B cell (primary cell): ENCODE measurements around the gene MRPS21. TPM values are rescaled to one million over a fixed set of nuclear protein-coding genes. Genes with fewer than 3 reads are reported as not detected.

Experiments
- ATAC-seq: fragments of 200-7000 bp; cut with Tn5 transposase; one replicate; pipeline ENCODE4 v1.10.0; 2021; ENCODE audit warnings: low read depth, mild to moderate bottlenecking, moderate number of reproducible peaks, moderate library complexity
- CTCF ChIA-PET: fragments of 350-600 bp; sonication (Branson Sonifier 250); formaldehyde crosslinking; loops from one replicate; lab custom pipeline; 2021; ENCODE audit warnings: antibody characterized with exemption, inconsistent platforms; lab: Charles Lee
- POLR2A ChIA-PET: fragments of 350-600 bp; sonication (Branson Sonifier 250); formaldehyde crosslinking; loops from one replicate; lab custom pipeline; 2021; ENCODE audit warnings: antibody characterized with exemption; lab: Charles Lee
- DNase-seq: peaks from one replicate; pipeline ENCODE4 v3.0.0; 2013
- H2AFZ ChIP-seq: 2 replicates; pipeline ENCODE4 v1.6.1; 2012; ENCODE audit warnings: mild to moderate bottlenecking, low read depth, low read length; ENCODE audit not compliant: insufficient read depth, poor library complexity, severe bottlenecking
- H3K27ac ChIP-seq, 2 donors: 1 replicate in 1 of 2; 2 replicates in 1 of 2; pipeline ENCODE4 v1.5.1; 2012 to 2013; ENCODE audit warnings: low read length in 2 of 2, mild to moderate bottlenecking in 2 of 2, moderate library complexity in 1 of 2
- H3K27me3 ChIP-seq, 4 experiments: fragments of 200-600 bp in 1 of 4; sonication (generic) in 1 of 4; replicated peaks in 1 of 4; 1 replicate in 2 of 4; 2 replicates in 2 of 4; pipeline versions ENCODE4 v1.6.1 to v1.7.0; 2013 to 2016; ENCODE audit warnings: low read length in 3 of 4, mild to moderate bottlenecking in 2 of 4, mixed read lengths in 1 of 4, moderate library complexity in 1 of 4; ENCODE audit not compliant: insufficient read depth in 4 of 4, control insufficient read depth in 3 of 4; ENCODE audit errors: control extremely low read depth in 1 of 4
- H3K36me3 ChIP-seq, 2 experiments: replicated peaks in 1 of 2; 1 replicate in 1 of 2; 2 replicates in 1 of 2; pipeline versions ENCODE4 v1.6.1 to v1.7.1; 2013; ENCODE audit warnings: low read length in 1 of 2; ENCODE audit not compliant: insufficient read depth in 2 of 2, control insufficient read depth in 1 of 2; ENCODE audit errors: control extremely low read depth in 1 of 2, extremely low read depth in 1 of 2
- H3K4me1 ChIP-seq, 2 donors: fragments of 200-600 bp in 1 of 2; sonication (generic) in 1 of 2; 1 replicate in 1 of 2; 2 replicates in 1 of 2; pipeline versions ENCODE4 v1.5.1 to v1.6.1; 2013 to 2017; ENCODE audit warnings: low read length in 2 of 2; ENCODE audit not compliant: control insufficient read depth in 2 of 2, insufficient read depth in 2 of 2
- H3K4me2 ChIP-seq: replicated peaks from 2 replicates; pipeline ENCODE3; 2012; ENCODE audit warnings: mild to moderate bottlenecking, low read depth, low read length; ENCODE audit not compliant: poor library complexity, severe bottlenecking
- H3K4me3 ChIP-seq, 5 experiments: fragments of 200-600 bp in 1 of 5; sonication (generic) in 1 of 5; 1 replicate in 3 of 5; 2 replicates in 2 of 5; pipeline versions ENCODE4 v1.5.1 to v1.7.0; 2011 to 2016; ENCODE audit warnings: low read length in 4 of 5, mild to moderate bottlenecking in 4 of 5, low read depth in 2 of 5, control low read depth in 1 of 5, moderate library complexity in 1 of 5; ENCODE audit not compliant: insufficient read depth in 1 of 5; ENCODE audit errors: control extremely low read depth in 1 of 5, extremely low read depth in 1 of 5
- H3K79me2 ChIP-seq: fragments of 200-600 bp; sonication (generic); one replicate; pipeline ENCODE4 v1.6.0; 2016; ENCODE audit warnings: low read length; ENCODE audit not compliant: control insufficient read depth, insufficient read depth
- H3K9ac ChIP-seq: fragments of 200-600 bp; sonication (generic); 2 replicates; pipeline ENCODE4 v1.6.1; 2017; ENCODE audit warnings: mild to moderate bottlenecking, low read length, moderate library complexity
- H3K9me3 ChIP-seq, 3 donors: one replicate each; pipeline versions ENCODE4 v1.6.1 to v1.7.1; 2013; ENCODE audit warnings: low read length in 2 of 3; ENCODE audit not compliant: control insufficient read depth in 2 of 3, insufficient read depth in 1 of 3; ENCODE audit errors: control extremely low read depth in 1 of 3
- H4K20me1 ChIP-seq: 2 replicates; pipeline ENCODE4 v1.6.0; 2012; ENCODE audit warnings: mild to moderate bottlenecking, low read length; ENCODE audit not compliant: insufficient read depth, control insufficient read depth, poor library complexity, severe bottlenecking
- H3K27ac Mint-ChIP-seq: one replicate; pipeline ENCODE4 v1.8.0; 2021; ENCODE audit warnings: mixed read lengths
- H3K27me3 Mint-ChIP-seq: one replicate; pipeline ENCODE4 v1.8.0; 2021; ENCODE audit warnings: mixed read lengths
- H3K4me1 Mint-ChIP-seq: one replicate; pipeline ENCODE4 v1.8.0; 2021; ENCODE audit warnings: mixed read lengths
- H3K4me3 Mint-ChIP-seq: one replicate; pipeline ENCODE4 v1.8.0; 2021; ENCODE audit warnings: mixed read lengths
- H3K9me3 Mint-ChIP-seq: one replicate; pipeline ENCODE4 v1.8.0; 2022; ENCODE audit warnings: mixed read lengths; ENCODE audit not compliant: insufficient read depth
- EZH2 ChIP-seq: IDR thresholded peaks from 2 replicates; pipeline ENCODE4 v1.6.1; 2012; ENCODE audit warnings: borderline replicate concordance, low read depth, mild to moderate bottlenecking, moderate library complexity, low read length; ENCODE audit not compliant: insufficient read depth, poor library complexity, severe bottlenecking
- WGBS: methylation state at CpG from one replicate; pipeline ENCODE4 v1.1.5; 2013; ENCODE audit warnings: missing lambda C conversion rate; ENCODE audit not compliant: insufficient coverage; 5-methylcytosine and 5-hydroxymethylcytosine counted together
- intact Hi-C: fragments of 100-400 bp; cut with micrococcal nuclease; formaldehyde crosslinking; loops from one replicate; pipeline ENCODE4 v1.10.0; 2022
- polyA minus RNA-seq: library from RNA; depleted of rRNA, polyadenylated mRNA; stranded (reverse); fragments of >200 nt; gene quantifications from 2 replicates; pipeline ENCODE4 v1.2.3, GENCODE V29; 2012
- polyA plus RNA-seq: library from polyadenylated mRNA; depleted of rRNA; stranded (reverse); fragments of >200 nt; gene quantifications from 2 replicates; pipeline ENCODE4 v1.2.3, GENCODE V29; 2012
- total RNA-seq, 2 donors: library from RNA; stranded (reverse); fragments of 120-200 nt in 1 of 2; gene quantifications; 1 replicate in 1 of 2; 2 replicates in 1 of 2; pipeline versions ENCODE4 v1.2.3 to v1.2.4, GENCODE V29; 2013 to 2022
- TF ChIP-seq, protein P1 (sequence below): fragments of 200-600 bp; IDR thresholded peaks from one replicate; pipeline ENCODE4 v1.8.0; 2022; ENCODE audit warnings: antibody characterized with exemption, mild to moderate bottlenecking

The MRPS21 gene
- total RNA-seq (56.5 and 60.4 TPM in 2 replicates), polyA plus RNA-seq (47.2 and 50.1 TPM in 2 replicates), polyA minus RNA-seq (14.7 and 22.8 TPM in 2 replicates)
- total RNA-seq (2013): 68.2 TPM

DNA sequence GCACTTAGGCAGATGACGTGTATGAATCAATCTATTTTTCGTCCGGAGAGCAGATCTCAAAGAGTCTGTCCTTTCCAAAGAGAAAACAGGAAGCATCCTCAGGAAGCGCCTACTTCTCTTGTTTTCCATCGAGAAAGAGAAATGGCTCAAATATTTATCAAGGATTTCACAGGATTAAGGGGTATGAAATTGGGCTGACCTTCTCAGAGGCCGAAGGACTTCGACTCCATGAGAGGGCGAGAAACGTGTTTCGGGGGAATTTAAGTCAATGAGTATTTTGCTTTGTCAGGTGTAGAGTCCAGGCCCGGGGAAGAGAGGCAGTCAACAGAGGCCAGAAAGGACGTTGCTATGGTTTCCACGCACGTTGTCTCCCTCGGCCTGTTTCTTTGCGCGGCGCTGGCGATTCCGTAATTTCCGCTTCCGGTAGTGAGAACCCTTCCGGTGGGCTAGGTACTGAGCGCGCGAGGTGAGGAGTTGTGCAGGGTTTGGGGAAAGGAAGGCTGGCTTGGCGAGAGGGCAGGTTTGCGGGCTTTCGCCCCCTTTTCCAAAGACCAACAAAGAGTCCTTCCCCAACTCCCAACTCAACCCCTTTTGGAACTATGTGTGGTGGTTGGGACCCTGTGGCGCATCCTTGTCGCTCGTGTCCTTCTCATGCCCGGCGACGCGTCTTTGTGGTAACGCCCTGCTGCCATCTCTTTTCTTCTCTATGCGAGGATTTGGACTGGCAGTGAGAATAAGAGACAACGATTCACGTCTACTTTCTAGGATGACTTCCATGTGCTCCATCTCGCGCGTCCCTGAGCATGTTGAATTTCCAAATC is at the start of gene MRPS21:
MRPS21 (plus strand) TSS at position 429 of the 821 bp plus-strand sequence. CDS start 506 bp downstream, outside the sequence.
- H3K27ac ChIP-seq: peak within 1 kb of the TSS; percentile 78 to 97
- peak within 1 kb of the TSS; percentile 95 for H3K4me3 Mint-ChIP-seq
- H3K4me1 ChIP-seq: peaks cover 13 to 18% of the 10 kb centered on the region in 2 donors
- peak within 1 kb of the TSS; percentile 76 for H3K4me2 ChIP-seq
- POLR2A ChIA-PET: interaction anchor here (0.8 kb wide), 1 partner anchor 58 kb away, joined by 3 read pairs; the partner anchor contains the start of gene ANP32E
- DNase-seq (peak; percentile 94), ATAC-seq (peak; percentile 97)
- CTCF ChIA-PET: no interaction called here
- H3K27ac Mint-ChIP-seq: peak within 1 kb of the TSS; percentile 98
- under 1% methylated on average over 17 of the region's 43 CpGs for WGBS
- TF ChIP-seq EZH2: no peak
- TF ChIP-seq, protein P1, sequence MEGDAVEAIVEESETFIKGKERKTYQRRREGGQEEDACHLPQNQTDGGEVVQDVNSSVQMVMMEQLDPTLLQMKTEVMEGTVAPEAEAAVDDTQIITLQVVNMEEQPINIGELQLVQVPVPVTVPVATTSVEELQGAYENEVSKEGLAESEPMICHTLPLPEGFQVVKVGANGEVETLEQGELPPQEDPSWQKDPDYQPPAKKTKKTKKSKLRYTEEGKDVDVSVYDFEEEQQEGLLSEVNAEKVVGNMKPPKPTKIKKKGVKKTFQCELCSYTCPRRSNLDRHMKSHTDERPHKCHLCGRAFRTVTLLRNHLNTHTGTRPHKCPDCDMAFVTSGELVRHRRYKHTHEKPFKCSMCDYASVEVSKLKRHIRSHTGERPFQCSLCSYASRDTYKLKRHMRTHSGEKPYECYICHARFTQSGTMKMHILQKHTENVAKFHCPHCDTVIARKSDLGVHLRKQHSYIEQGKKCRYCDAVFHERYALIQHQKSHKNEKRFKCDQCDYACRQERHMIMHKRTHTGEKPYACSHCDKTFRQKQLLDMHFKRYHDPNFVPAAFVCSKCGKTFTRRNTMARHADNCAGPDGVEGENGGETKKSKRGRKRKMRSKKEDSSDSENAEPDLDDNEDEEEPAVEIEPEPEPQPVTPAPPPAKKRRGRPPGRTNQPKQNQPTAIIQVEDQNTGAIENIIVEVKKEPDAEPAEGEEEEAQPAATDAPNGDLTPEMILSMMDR: no peak
- H3K27me3 Mint-ChIP-seq: peaks cover 4% of the 10 kb centered on the region
- no peaks in the 10 kb centered on the region for H3K9me3 Mint-ChIP-seq
- H3K9ac ChIP-seq: peak within 1 kb of the TSS; percentile 66
- peaks cover 0 to 2% (median 0%) of the 10 kb centered on the region in 3 donors for H3K9me3 ChIP-seq
- peak within 1 kb of the TSS; percentile 68 to 96 (median 78) for H3K4me3 ChIP-seq
- H2AFZ ChIP-seq: peak within 1 kb of the TSS; percentile 79
- H3K4me1 Mint-ChIP-seq: peaks cover 20% of the 10 kb centered on the region
- H4K20me1 ChIP-seq: no peaks in the 10 kb centered on the region
- intact Hi-C loops: loop anchor here (1.0 to 2.0 kb wide), 5 partner anchors 11 to 194 kb away; partner anchors contain the start of genes ANP32E, APH1A, CIART and PRPF3
- H3K79me2 ChIP-seq: peaks cover 18% of the 10 kb centered on the region
- H3K36me3 ChIP-seq: peaks cover 0 to 18% of the 10 kb centered on the region in 2 experiments
- H3K27me3 ChIP-seq: no peaks in the 10 kb centered on the region

DNA sequence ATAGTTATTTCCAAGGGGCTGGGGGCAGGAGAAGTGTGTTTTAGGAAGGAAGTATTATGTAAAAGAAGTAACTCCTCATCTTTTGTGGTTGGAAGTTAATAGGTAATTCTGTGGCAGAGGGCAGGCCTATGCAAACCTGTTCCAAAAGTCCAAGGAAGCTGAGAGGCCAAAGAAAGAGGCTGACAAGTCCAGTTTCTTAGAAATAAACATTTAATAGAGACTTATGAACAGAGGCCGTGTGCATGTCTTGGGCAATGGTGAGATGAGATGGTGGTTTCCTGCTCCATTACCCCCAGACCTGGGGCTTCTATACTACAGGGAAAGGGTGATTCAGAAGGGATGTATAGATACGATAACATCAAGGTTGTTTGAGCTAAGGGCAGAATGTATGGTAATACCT is 43.7 kb upstream of the MRPS21 start:
- H3K4me3 ChIP-seq: no peak overlapping the region
- H3K4me3 Mint-ChIP-seq: no peak overlapping the region
- no peaks in the 10 kb centered on the region for H3K4me1 Mint-ChIP-seq
- ChIA-PET CTCF (no interaction called here), POLR2A (no interaction called here)
- H3K4me1 ChIP-seq: no peaks in the 10 kb centered on the region
- no peak overlapping the region for H3K9ac ChIP-seq
- H3K27ac Mint-ChIP-seq: no peak overlapping the region
- WGBS: no CpG with 5 or more reads among the region's 2 CpGs
- no peak for DNase-seq
- H2AFZ ChIP-seq: no peak overlapping the region
- H4K20me1 ChIP-seq: no peaks in the 10 kb centered on the region
- peaks cover 5% of the 10 kb centered on the region for H3K27me3 Mint-ChIP-seq
- no peaks in the 10 kb centered on the region for H3K9me3 Mint-ChIP-seq
- intact Hi-C loops: loop anchor here (10.0 kb wide), 1 partner anchor 745 kb away; no protein-coding TSS in a partner anchor
- no peaks in the 10 kb centered on the region for H3K9me3 ChIP-seq
- ATAC-seq: no peak
- TF ChIP-seq, protein P1: no peak
- TF ChIP-seq EZH2: no peak
- H3K79me2 ChIP-seq: no peaks in the 10 kb centered on the region
- no peaks in the 10 kb centered on the region for H3K36me3 ChIP-seq
- H3K27ac ChIP-seq: no peak overlapping the region
- H3K4me2 ChIP-seq: no peak overlapping the region
- H3K27me3 ChIP-seq: no peaks in the 10 kb centered on the region
